PC-3 (cell line): ENCODE data around the gene FAM168B.

Experiments used
- EZH2 ChIP-seq: fragments of 300-600 bp; sonication (generic); IDR thresholded peaks from one replicate; pipeline ENCODE4 v1.6.1; 2017; ENCODE audit warnings: antibody characterized with exemption, mild to moderate bottlenecking, low read length; ENCODE audit not compliant: unreplicated experiment
- TF ChIP-seq, protein P1 (sequence below): fragments of 300-600 bp; sonication (generic); conservative IDR thresholded peaks from 2 replicates; pipeline ENCODE4 v1.5.1; 2017; ENCODE audit warnings: antibody characterized with exemption, low read depth, mild to moderate bottlenecking, low read length

DNA sequence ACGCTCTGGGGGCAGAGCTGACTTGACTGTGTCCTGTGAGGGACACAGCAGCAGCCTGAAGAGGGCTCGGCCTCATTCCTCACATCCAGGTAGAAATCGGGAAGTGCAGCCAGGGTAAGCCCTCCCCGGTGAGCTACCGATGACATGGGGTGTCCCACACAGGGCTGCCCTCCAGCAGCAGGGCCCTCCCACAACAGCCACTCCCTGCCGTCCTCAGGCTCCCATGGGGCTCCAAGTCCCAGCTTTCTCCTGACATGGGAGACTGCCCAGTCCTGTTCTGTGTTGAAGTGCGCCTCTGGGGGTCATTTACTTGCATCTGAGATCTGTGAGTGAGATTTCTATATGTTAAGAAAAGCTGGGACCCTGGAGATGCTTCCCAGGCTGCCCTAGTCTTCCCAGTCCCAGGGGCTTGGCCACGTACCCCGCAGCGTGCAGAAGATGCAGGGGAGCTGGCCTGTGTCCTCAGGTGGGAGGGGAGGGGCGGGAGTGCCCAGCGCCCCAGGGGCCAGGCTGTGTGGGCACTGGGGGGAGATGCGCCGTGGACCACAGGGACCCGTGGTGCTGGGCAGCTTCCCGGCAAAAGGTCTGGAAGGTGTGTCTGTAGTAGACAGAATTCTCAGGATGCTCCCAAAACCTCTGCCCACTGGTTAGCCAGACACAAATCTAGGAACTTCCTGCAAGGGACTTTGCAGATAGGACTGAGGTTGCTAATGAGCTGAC, 87.9 kb downstream of the FAM168B start:
- TF ChIP-seq, protein P1, sequence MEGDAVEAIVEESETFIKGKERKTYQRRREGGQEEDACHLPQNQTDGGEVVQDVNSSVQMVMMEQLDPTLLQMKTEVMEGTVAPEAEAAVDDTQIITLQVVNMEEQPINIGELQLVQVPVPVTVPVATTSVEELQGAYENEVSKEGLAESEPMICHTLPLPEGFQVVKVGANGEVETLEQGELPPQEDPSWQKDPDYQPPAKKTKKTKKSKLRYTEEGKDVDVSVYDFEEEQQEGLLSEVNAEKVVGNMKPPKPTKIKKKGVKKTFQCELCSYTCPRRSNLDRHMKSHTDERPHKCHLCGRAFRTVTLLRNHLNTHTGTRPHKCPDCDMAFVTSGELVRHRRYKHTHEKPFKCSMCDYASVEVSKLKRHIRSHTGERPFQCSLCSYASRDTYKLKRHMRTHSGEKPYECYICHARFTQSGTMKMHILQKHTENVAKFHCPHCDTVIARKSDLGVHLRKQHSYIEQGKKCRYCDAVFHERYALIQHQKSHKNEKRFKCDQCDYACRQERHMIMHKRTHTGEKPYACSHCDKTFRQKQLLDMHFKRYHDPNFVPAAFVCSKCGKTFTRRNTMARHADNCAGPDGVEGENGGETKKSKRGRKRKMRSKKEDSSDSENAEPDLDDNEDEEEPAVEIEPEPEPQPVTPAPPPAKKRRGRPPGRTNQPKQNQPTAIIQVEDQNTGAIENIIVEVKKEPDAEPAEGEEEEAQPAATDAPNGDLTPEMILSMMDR: no peak
- TF ChIP-seq EZH2: no peak
